ENCODE measurements around the gene CD151. TPM values are rescaled to one million over a fixed set of nuclear protein-coding genes. Genes with fewer than 3 reads are reported as not detected.

CD151 gene
- total RNA-seq, 1 experiment from 2014 or later: 482 TPM

- CTCF ChIA-PET: interaction anchor here (0.6 to 1.7 kb wide), 6 partner anchors 8 to 962 kb away, joined by 3 to 9 read pairs (median 4); no protein-coding TSS in a partner anchor
- H3K36me3 Mint-ChIP-seq (ENCODE audit: insufficient read depth, unreplicated experiment): peaks cover 76% of the 10 kb centered on the region
- intact Hi-C loops (cut with micrococcal nuclease; ENCODE audit: unreplicated experiment): no loop called here
- H3K27me3 Mint-ChIP-seq (ENCODE audit: unreplicated experiment): no peaks in the 10 kb centered on the region
- TF ChIP-seq CTCF (IDR thresholded peaks at IDR 0.05; ENCODE audit: unreplicated experiment): no peak
- peak within 1 kb of the TSS; percentile 77 for H3K4me3 Mint-ChIP-seq (ENCODE audit: low read depth, unreplicated experiment)
- H3K9me3 Mint-ChIP-seq (ENCODE audit: low read depth, unreplicated experiment): no peaks in the 10 kb centered on the region
- peak; percentile 79 for DNase-seq
- peak within 1 kb of the TSS; percentile 88 for H3K27ac Mint-ChIP-seq (ENCODE audit: unreplicated experiment)
- H3K4me1 Mint-ChIP-seq (ENCODE audit: low read depth, unreplicated experiment): peaks cover 9% of the 10 kb centered on the region
- no TSS peak for BruUV-seq (replicated peaks)
Observed at GRCh38 chr11:818396-819128, 14.2 kb upstream of the CD151 start, which contains the start of gene PNPLA2. Gene PNPLA2 (plus strand): TSS chr11:818914. CDS start chr11:819719, 805 bp downstream.

- Mint-ChIP-seq H3K4me3 (ENCODE audit: low read depth, unreplicated experiment) (peak overlapping the region; percentile 77), H3K36me3 (ENCODE audit: insufficient read depth, unreplicated experiment) (peaks cover 76% of the 10 kb centered on the region), H3K4me1 (ENCODE audit: low read depth, unreplicated experiment) (peaks cover 9% of the 10 kb centered on the region), H3K27me3 (ENCODE audit: unreplicated experiment) (no peaks in the 10 kb centered on the region), H3K27ac (ENCODE audit: unreplicated experiment) (peak overlapping the region; percentile 88), H3K9me3 (ENCODE audit: low read depth, unreplicated experiment) (no peaks in the 10 kb centered on the region)
- TF ChIP-seq CTCF (IDR thresholded peaks at IDR 0.05; ENCODE audit: unreplicated experiment): no peak
- BruUV-seq (replicated peaks): no TSS peak
- DNase-seq: peak; percentile 93
- CTCF ChIA-PET: interaction anchor here (0.6 to 1.7 kb wide), 7 partner anchors 9 to 961 kb away, joined by 3 to 9 read pairs (median 5); partner anchors contain the start of genes RPLP2 and TSPAN4
- intact Hi-C loops (cut with micrococcal nuclease; ENCODE audit: unreplicated experiment): no loop called here
Observed at GRCh38 chr11:819129-819931, 13.4 kb upstream of the CD151 start.

GRCh38 chr11:819943-820649 lies 12.7 kb upstream of the CD151 start:
- Mint-ChIP-seq H3K4me1 (ENCODE audit: low read depth, unreplicated experiment) (peaks cover 14% of the 10 kb centered on the region), H3K36me3 (ENCODE audit: insufficient read depth, unreplicated experiment) (peaks cover 76% of the 10 kb centered on the region), H3K27ac (ENCODE audit: unreplicated experiment) (peak overlapping the region; percentile 88), H3K9me3 (ENCODE audit: low read depth, unreplicated experiment) (no peaks in the 10 kb centered on the region), H3K4me3 (ENCODE audit: low read depth, unreplicated experiment) (peak overlapping the region; percentile 77), H3K27me3 (ENCODE audit: unreplicated experiment) (no peaks in the 10 kb centered on the region)
- BruUV-seq (replicated peaks): TSS peak; percentile 47
- CTCF ChIA-PET: interaction anchor here (0.7 to 1.7 kb wide), 6 partner anchors 9 to 24 kb away, joined by 3 to 9 read pairs (median 5); partner anchors contain the start of genes RPLP2 and TSPAN4
- intact Hi-C loops (cut with micrococcal nuclease; ENCODE audit: unreplicated experiment): no loop called here
- DNase-seq: peak; percentile 93
- no peak for TF ChIP-seq CTCF (IDR thresholded peaks at IDR 0.05; ENCODE audit: unreplicated experiment)
